ENCODE measurements around the gene TRIP11. TPM values are rescaled to one million over a fixed set of nuclear protein-coding genes. Genes with fewer than 3 reads are reported as not detected.

The TRIP11 gene
- total RNA-seq, 1 donor from 2014 or later = 49.7 TPM

DNA sequence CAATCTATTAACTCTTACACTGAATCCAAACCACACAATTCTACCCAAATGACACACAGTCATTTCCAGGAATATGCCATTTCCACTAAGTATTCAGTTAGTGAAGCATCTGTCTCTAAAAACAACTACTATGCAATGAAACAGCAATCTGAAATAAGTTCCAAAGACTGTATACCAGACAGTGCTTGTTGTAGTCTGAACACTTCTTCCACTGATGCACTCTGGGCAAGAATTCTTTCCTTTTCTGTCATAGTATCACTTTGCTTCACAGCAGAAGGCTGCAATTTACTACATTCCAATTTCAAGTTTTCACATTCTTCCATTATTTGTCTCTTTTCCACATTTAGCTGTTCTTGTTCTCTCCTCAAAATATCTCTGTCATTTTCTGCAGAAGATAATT, 25.8 kb downstream of the TRIP11 start:
- peaks cover 81% of the 10 kb centered on the region for H3K36me3 ChIP-seq

DNA sequence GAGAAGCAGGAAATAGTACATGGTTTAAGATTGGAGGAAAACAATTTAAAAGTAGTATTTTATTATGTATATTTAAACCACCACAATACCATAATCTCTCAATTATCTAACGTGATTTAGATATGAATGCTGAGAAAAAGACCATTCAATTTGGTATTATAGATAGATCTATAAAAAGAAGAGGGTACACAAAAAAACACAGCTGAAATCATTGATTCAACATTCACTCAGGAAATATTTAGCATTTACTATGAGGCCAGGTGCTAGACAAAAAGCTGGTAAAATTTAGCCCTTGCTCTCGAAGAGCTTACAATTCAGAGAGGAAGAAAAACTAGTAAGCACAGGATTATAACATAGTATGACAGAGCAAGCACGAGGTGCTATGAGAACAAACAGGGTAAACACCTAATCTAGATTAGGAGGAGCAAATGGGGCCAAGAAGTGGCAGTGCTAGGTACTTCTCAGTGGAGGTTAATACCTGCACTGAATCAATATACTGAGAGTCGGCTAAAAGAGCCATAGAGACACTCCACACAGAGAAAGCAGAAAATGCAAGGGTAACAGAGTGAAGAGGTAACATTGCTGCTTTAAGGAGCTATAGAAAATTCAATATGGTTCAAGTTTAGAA, 27.6 kb downstream of the TRIP11 start:
- Histone ChIP-seq H3K27me3 (ENCODE audit: low read depth) (no peaks in the 10 kb centered on the region), H3K4me1 (no peaks in the 10 kb centered on the region), H3K4me3 (no peak overlapping the region), H3K27ac (replicated peaks) (no peak overlapping the region), H3K9me3 (replicated peaks) (no peaks in the 10 kb centered on the region), H3K36me3 (peaks cover 88% of the 10 kb centered on the region)
- no peak for DNase-seq
- TF ChIP-seq CTCF (IDR thresholded peaks at IDR 0.05; ENCODE audit: borderline replicate concordance) = no peak
- intact Hi-C loops (cut with micrococcal nuclease) = no loop called here

More for the DNA sequence above, 25.8 kb downstream of the TRIP11 start:
- intact Hi-C loops (cut with micrococcal nuclease) = no loop called here
- H3K27me3 ChIP-seq (ENCODE audit: low read depth) = no peaks in the 10 kb centered on the region
- H3K27ac ChIP-seq (replicated peaks) = no peak overlapping the region
- H3K9me3 ChIP-seq (replicated peaks) = no peaks in the 10 kb centered on the region
- no peaks in the 10 kb centered on the region for H3K4me1 ChIP-seq
- no peak overlapping the region for H3K4me3 ChIP-seq
- DNase-seq = no peak
- no peak for TF ChIP-seq CTCF (IDR thresholded peaks at IDR 0.05; ENCODE audit: borderline replicate concordance)

GRCh38 chr14:92010644-92011043, 29.2 kb downstream of the TRIP11 start:
- no peak for DNase-seq
- Histone ChIP-seq H3K4me3 (no peak overlapping the region), H3K4me1 (no peaks in the 10 kb centered on the region), H3K27ac (replicated peaks) (no peak overlapping the region), H3K9me3 (replicated peaks) (no peaks in the 10 kb centered on the region), H3K36me3 (peaks cover 88% of the 10 kb centered on the region), H3K27me3 (ENCODE audit: low read depth) (no peaks in the 10 kb centered on the region)
- intact Hi-C loops (cut with micrococcal nuclease) = no loop called here
- no peak for TF ChIP-seq CTCF (IDR thresholded peaks at IDR 0.05; ENCODE audit: borderline replicate concordance)

- Histone ChIP-seq H3K9me3 (replicated peaks) (no peaks in the 10 kb centered on the region), H3K36me3 (peaks cover 88% of the 10 kb centered on the region), H3K27ac (replicated peaks) (no peak overlapping the region), H3K27me3 (ENCODE audit: low read depth) (no peaks in the 10 kb centered on the region), H3K4me3 (no peak overlapping the region), H3K4me1 (no peaks in the 10 kb centered on the region)
- intact Hi-C loops (cut with micrococcal nuclease) = no loop called here
- no peak for TF ChIP-seq CTCF (IDR thresholded peaks at IDR 0.05; ENCODE audit: borderline replicate concordance)
- no peak for DNase-seq
Observed at GRCh38 chr14:92009604-92010003, 30.3 kb downstream of the TRIP11 start.

GRCh38 chr14:92005019-92005418, 34.8 kb downstream of the TRIP11 start:
- peaks cover 63% of the 10 kb centered on the region for H3K36me3 ChIP-seq

More at GRCh38 chr14:92005019-92005418, 34.8 kb downstream of the TRIP11 start:
- intact Hi-C loops (cut with micrococcal nuclease) = no loop called here
- DNase-seq = no peak
- Histone ChIP-seq H3K27ac (replicated peaks) (no peak overlapping the region), H3K9me3 (replicated peaks) (no peaks in the 10 kb centered on the region), H3K4me1 (no peaks in the 10 kb centered on the region), H3K4me3 (no peak overlapping the region), H3K27me3 (ENCODE audit: low read depth) (no peaks in the 10 kb centered on the region)
- TF ChIP-seq CTCF (IDR thresholded peaks at IDR 0.05; ENCODE audit: borderline replicate concordance) = no peak
